ENCODE data around the gene TMA7. TPM values are rescaled to one million over a fixed set of nuclear protein-coding genes. Genes with fewer than 3 reads are reported as not detected.

The TMA7 gene
- total and polyA plus RNA-seq, 10 of the 15 experiments (the other 5 are each of a cell fraction or from before 2014, with no cell fraction given) = 319 to 1,760 (median 752) TPM

- TF ChIP-seq, protein P1, sequence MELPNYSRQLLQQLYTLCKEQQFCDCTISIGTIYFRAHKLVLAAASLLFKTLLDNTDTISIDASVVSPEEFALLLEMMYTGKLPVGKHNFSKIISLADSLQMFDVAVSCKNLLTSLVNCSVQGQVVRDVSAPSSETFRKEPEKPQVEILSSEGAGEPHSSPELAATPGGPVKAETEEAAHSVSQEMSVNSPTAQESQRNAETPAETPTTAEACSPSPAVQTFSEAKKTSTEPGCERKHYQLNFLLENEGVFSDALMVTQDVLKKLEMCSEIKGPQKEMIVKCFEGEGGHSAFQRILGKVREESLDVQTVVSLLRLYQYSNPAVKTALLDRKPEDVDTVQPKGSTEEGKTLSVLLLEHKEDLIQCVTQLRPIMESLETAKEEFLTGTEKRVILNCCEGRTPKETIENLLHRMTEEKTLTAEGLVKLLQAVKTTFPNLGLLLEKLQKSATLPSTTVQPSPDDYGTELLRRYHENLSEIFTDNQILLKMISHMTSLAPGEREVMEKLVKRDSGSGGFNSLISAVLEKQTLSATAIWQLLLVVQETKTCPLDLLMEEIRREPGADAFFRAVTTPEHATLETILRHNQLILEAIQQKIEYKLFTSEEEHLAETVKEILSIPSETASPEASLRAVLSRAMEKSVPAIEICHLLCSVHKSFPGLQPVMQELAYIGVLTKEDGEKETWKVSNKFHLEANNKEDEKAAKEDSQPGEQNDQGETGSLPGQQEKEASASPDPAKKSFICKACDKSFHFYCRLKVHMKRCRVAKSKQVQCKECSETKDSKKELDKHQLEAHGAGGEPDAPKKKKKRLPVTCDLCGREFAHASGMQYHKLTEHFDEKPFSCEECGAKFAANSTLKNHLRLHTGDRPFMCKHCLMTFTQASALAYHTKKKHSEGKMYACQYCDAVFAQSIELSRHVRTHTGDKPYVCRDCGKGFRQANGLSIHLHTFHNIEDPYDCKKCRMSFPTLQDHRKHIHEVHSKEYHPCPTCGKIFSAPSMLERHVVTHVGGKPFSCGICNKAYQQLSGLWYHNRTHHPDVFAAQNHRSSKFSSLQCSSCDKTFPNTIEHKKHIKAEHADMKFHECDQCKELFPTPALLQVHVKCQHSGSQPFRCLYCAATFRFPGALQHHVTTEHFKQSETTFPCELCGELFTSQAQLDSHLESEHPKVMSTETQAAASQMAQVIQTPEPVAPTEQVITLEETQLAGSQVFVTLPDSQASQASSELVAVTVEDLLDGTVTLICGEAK (IDR thresholded peaks at IDR 0.05; ENCODE audit: borderline replicate concordance) = peak; percentile 96
- no peak for TF ChIP-seq RCOR1 (conservative IDR thresholded peaks at IDR 0.05; ENCODE audit: low read depth, low read length)
- no peak for TF ChIP-seq SREBF2 (IDR thresholded peaks at IDR 0.05; ENCODE audit: low read length)
- TF ChIP-seq ZNF24 (IDR thresholded peaks at IDR 0.05) = no peak
- peak; percentile 88 for TF ChIP-seq RAD51 (IDR thresholded peaks at IDR 0.05)
- TF ChIP-seq, protein P2, sequence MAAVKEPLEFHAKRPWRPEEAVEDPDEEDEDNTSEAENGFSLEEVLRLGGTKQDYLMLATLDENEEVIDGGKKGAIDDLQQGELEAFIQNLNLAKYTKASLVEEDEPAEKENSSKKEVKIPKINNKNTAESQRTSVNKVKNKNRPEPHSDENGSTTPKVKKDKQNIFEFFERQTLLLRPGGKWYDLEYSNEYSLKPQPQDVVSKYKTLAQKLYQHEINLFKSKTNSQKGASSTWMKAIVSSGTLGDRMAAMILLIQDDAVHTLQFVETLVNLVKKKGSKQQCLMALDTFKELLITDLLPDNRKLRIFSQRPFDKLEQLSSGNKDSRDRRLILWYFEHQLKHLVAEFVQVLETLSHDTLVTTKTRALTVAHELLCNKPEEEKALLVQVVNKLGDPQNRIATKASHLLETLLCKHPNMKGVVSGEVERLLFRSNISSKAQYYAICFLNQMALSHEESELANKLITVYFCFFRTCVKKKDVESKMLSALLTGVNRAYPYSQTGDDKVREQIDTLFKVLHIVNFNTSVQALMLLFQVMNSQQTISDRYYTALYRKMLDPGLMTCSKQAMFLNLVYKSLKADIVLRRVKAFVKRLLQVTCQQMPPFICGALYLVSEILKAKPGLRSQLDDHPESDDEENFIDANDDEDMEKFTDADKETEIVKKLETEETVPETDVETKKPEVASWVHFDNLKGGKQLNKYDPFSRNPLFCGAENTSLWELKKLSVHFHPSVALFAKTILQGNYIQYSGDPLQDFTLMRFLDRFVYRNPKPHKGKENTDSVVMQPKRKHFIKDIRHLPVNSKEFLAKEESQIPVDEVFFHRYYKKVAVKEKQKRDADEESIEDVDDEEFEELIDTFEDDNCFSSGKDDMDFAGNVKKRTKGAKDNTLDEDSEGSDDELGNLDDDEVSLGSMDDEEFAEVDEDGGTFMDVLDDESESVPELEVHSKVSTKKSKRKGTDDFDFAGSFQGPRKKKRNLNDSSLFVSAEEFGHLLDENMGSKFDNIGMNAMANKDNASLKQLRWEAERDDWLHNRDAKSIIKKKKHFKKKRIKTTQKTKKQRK (IDR thresholded peaks at IDR 0.05; ENCODE audit: low read depth, low read length) = peak; percentile 47; the same call in 1 of the 2 replicates
- TF ChIP-seq ZNF217 (IDR thresholded peaks at IDR 0.05) = no peak
- peak; percentile 89 for TF ChIP-seq MXI1 (IDR thresholded peaks at IDR 0.05; ENCODE audit: low read depth, low read length)
- peak; percentile 50; the same call in 1 of the 2 replicates for TF ChIP-seq CBFB (IDR thresholded peaks at IDR 0.05; ENCODE audit: low read depth)
- 0 out of 6 replicates have a peak, but pooled peaks of 1 of the 3 experiments have one; percentile 5 for TF ChIP-seq CTCF (IDR thresholded peaks at IDR 0.05 in 2 of 3, conservative IDR thresholded peaks at IDR 0.05 in 1 of 3; ENCODE audit: control insufficient read depth in 2 of 3, extremely low read depth in 1 of 3, insufficient read depth in 1 of 3, low read depth in 3 of 3, low read length in 3 of 3)
- no peak; the same call in 1 of the 2 replicates for TF ChIP-seq GATAD2B (conservative IDR thresholded peaks at IDR 0.05; ENCODE audit: low read depth)
- TF ChIP-seq, protein P3, sequence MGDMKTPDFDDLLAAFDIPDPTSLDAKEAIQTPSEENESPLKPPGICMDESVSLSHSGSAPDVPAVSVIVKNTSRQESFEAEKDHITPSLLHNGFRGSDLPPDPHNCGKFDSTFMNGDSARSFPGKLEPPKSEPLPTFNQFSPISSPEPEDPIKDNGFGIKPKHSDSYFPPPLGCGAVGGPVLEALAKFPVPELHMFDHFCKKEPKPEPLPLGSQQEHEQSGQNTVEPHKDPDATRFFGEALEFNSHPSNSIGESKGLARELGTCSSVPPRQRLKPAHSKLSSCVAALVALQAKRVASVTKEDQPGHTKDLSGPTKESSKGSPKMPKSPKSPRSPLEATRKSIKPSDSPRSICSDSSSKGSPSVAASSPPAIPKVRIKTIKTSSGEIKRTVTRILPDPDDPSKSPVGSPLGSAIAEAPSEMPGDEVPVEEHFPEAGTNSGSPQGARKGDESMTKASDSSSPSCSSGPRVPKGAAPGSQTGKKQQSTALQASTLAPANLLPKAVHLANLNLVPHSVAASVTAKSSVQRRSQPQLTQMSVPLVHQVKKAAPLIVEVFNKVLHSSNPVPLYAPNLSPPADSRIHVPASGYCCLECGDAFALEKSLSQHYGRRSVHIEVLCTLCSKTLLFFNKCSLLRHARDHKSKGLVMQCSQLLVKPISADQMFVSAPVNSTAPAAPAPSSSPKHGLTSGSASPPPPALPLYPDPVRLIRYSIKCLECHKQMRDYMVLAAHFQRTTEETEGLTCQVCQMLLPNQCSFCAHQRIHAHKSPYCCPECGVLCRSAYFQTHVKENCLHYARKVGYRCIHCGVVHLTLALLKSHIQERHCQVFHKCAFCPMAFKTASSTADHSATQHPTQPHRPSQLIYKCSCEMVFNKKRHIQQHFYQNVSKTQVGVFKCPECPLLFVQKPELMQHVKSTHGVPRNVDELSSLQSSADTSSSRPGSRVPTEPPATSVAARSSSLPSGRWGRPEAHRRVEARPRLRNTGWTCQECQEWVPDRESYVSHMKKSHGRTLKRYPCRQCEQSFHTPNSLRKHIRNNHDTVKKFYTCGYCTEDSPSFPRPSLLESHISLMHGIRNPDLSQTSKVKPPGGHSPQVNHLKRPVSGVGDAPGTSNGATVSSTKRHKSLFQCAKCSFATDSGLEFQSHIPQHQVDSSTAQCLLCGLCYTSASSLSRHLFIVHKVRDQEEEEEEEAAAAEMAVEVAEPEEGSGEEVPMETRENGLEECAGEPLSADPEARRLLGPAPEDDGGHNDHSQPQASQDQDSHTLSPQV (IDR thresholded peaks at IDR 0.05) = no peak
- TF ChIP-seq, protein P4, sequence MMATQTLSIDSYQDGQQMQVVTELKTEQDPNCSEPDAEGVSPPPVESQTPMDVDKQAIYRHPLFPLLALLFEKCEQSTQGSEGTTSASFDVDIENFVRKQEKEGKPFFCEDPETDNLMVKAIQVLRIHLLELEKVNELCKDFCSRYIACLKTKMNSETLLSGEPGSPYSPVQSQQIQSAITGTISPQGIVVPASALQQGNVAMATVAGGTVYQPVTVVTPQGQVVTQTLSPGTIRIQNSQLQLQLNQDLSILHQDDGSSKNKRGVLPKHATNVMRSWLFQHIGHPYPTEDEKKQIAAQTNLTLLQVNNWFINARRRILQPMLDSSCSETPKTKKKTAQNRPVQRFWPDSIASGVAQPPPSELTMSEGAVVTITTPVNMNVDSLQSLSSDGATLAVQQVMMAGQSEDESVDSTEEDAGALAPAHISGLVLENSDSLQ (IDR thresholded peaks at IDR 0.05) = peak; percentile 94
- TF ChIP-seq KDM1A (IDR thresholded peaks at IDR 0.05; ENCODE audit: borderline replicate concordance) = no peak
Measured at GRCh38 chr3:48439820-48440589, at the start of gene TMA7, which contains the start of gene CCDC51 (continued).

All from GM12878 (cell line).